ENCODE results near the gene PHACTR3.

PHACTR3 gene

GRCh38 chr20:59692139-59692538, 87.8 kb downstream of the PHACTR3 start:
- no peak for TF ChIP-seq CTCF (IDR thresholded peaks at IDR 0.05)

- no peak for TF ChIP-seq CTCF (IDR thresholded peaks at IDR 0.05)
Observed at GRCh38 chr20:59693587-59693986, 89.2 kb downstream of the PHACTR3 start.

- no peak for TF ChIP-seq CTCF (IDR thresholded peaks at IDR 0.05)
Observed at GRCh38 chr20:59696476-59696875, 92.1 kb downstream of the PHACTR3 start.

GRCh38 chr20:59697068-59697467, 92.7 kb downstream of the PHACTR3 start:
- no peak for TF ChIP-seq CTCF (IDR thresholded peaks at IDR 0.05)

- TF ChIP-seq CTCF (IDR thresholded peaks at IDR 0.05), result no peak
Observed at GRCh38 chr20:59698598-59698997, 94.3 kb downstream of the PHACTR3 start.

- TF ChIP-seq CTCF (IDR thresholded peaks at IDR 0.05), result no peak
Observed at GRCh38 chr20:59701236-59701635, 96.9 kb downstream of the PHACTR3 start.

GRCh38 chr20:59703046-59703445, 98.7 kb downstream of the PHACTR3 start:
- no peak for TF ChIP-seq CTCF (IDR thresholded peaks at IDR 0.05)

GRCh38 chr20:59705651-59706399, 101.5 kb downstream of the PHACTR3 start:
- TF ChIP-seq CTCF (IDR thresholded peaks at IDR 0.05), result no peak

Measured in LNCAP (cell line).